Measurements from ENCODE around the gene PLEKHA6.

DNA sequence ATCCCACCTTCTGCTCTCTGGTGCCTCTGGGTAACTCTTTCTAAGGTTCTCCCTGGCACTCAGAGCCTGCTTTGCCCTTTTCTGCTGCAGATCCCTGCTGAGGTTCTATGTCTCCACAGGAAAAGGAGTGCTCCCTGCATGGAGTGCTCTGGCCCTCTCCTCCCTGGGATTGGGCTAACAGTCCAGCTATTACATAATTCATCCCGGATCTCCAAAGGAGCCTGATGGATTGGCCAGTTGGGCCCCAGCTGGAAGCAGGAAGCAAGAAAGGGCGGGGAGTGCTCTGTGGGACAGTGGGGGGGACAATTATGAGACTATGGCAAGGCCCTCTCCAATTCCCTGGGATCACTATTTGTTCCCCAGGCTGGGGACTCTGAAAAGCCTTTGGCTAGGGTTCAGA is 94.1 kb downstream of the PLEKHA6 start:
- no peak for TF ChIP-seq POLR2AphosphoS5 (IDR thresholded peaks at IDR 0.05; ENCODE audit: low read depth, low read length)
- TF ChIP-seq POU2F2 (IDR thresholded peaks at IDR 0.05; ENCODE audit: low read depth, low read length): no peak
- TF ChIP-seq POLR2A (IDR thresholded peaks at IDR 0.05; ENCODE audit: low read depth, low read length): no peak

Data from GM12891 (cell line).